WI38 (cell line): ENCODE measurements around the gene APOL3.
"Not testable (repeated sequence)": the region's sequence is repeated elsewhere in the genome, so short reads cannot be mapped to it uniquely, and the experiment has no call there.

Experiments
- H3K4me3 ChIP-seq: 2 replicates; pipeline ENCODE4 v1.5.1; 2011; ENCODE audit warnings: low read depth, mild to moderate bottlenecking, control low read depth, low read length
- TF ChIP-seq, protein P1 (sequence below): IDR thresholded peaks from 2 replicates; pipeline ENCODE4 v1.5.1; 2012; ENCODE audit warnings: low read depth, mild to moderate bottlenecking, control low read depth, low read length

APOL3 gene

GRCh38 chr22:36155702-36156101, 4.9 kb downstream of the APOL3 start:
- no peak overlapping the region for H3K4me3 ChIP-seq

GRCh38 chr22:36154423-36154945, 6.1 kb downstream of the APOL3 start:
- TF ChIP-seq, protein P1, sequence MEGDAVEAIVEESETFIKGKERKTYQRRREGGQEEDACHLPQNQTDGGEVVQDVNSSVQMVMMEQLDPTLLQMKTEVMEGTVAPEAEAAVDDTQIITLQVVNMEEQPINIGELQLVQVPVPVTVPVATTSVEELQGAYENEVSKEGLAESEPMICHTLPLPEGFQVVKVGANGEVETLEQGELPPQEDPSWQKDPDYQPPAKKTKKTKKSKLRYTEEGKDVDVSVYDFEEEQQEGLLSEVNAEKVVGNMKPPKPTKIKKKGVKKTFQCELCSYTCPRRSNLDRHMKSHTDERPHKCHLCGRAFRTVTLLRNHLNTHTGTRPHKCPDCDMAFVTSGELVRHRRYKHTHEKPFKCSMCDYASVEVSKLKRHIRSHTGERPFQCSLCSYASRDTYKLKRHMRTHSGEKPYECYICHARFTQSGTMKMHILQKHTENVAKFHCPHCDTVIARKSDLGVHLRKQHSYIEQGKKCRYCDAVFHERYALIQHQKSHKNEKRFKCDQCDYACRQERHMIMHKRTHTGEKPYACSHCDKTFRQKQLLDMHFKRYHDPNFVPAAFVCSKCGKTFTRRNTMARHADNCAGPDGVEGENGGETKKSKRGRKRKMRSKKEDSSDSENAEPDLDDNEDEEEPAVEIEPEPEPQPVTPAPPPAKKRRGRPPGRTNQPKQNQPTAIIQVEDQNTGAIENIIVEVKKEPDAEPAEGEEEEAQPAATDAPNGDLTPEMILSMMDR, result no peak
- H3K4me3 ChIP-seq, result no peak overlapping the region

More at GRCh38 chr22:36155702-36156101, 4.9 kb downstream of the APOL3 start:
- TF ChIP-seq, protein P1, result no peak

- TF ChIP-seq, protein P1, result no peak
- H3K4me3 ChIP-seq, result no peak overlapping the region
Measured at GRCh38 chr22:36153501-36154422, 6.8 kb downstream of the APOL3 start.

- not testable (repeated sequence) for H3K4me3 ChIP-seq
Measured at GRCh38 chr22:36152821-36153220, 7.7 kb downstream of the APOL3 start.

- no peak overlapping the region for H3K4me3 ChIP-seq
- TF ChIP-seq, protein P1, result no peak
Measured at GRCh38 chr22:36152088-36152487, 8.5 kb downstream of the APOL3 start.

DNA sequence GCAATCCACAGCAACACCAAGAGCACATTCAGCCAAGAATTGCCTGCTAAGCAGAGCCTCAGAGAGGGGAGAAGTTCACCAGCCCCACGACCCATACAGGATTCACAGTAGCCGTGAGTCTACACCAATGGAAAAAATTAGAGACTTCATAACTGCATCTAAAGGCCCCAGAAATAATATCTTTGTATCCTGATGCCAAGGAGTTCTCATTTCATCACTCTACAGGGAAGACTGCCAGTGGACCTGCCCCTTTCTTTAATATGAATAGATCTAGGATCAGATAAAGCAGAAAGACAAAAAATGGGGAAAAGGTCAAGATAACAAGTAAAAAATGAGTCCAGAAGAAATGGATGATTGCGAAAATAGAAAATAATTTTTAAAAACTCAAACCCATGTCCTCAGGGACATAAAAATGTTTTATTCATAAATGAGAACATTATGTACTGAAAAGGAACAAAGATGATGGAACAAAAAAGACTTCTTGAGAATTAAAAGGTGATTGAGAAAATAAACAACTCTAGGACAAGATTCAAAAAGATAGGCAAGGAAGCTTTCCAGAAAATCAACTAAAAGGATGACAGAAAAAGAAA, 9.5 kb downstream of the APOL3 start:
- TF ChIP-seq, protein P1, result no peak
- H3K4me3 ChIP-seq, result no peak overlapping the region

- TF ChIP-seq, protein P1, result no peak
- H3K4me3 ChIP-seq, result no peak overlapping the region
Measured at GRCh38 chr22:36149441-36149840, 11.1 kb downstream of the APOL3 start.
